HEK293 (cell line): Measurements from ENCODE around the gene RHBDD1.

Source experiments
- CTCF ChIA-PET: fragments of 350-600 bp; formaldehyde crosslinking; extraction: SDS; loops from one replicate; lab custom pipeline; 2021; ENCODE audit warnings: antibody characterized with exemption; lab: Yijun Ruan, JAX
- POLR2A ChIA-PET: fragments of 300-600 bp; formaldehyde crosslinking; extraction: SDS; loops from one replicate; lab custom pipeline; 2020; ENCODE audit warnings: antibody characterized with exemption, inconsistent platforms; lab: Yijun Ruan, JAX
- H3K27ac ChIP-seq: fragments of 200-500 bp; sonication (Bioruptor generic); 2 replicates; pipeline ENCODE4 v1.5.1; 2014; ENCODE audit warnings: low read depth, low read length, control low read depth, inconsistent platforms; ENCODE audit errors: extremely low read depth
- H3K36me3 ChIP-seq, 2 experiments: fragments of 200-500 bp in 1 of 2; sonication (Bioruptor generic) in 1 of 2; 1 replicate in 1 of 2; 2 replicates in 1 of 2; pipeline ENCODE4 v1.5.1; 2014 to 2017; ENCODE audit warnings: inconsistent platforms in 2 of 2, low read length in 2 of 2; ENCODE audit not compliant: control insufficient read depth in 2 of 2, insufficient read depth in 1 of 2
- H3K4me1 ChIP-seq: fragments of 200-500 bp; sonication (Bioruptor generic); 2 replicates; pipeline ENCODE4 v1.5.1; 2014; ENCODE audit warnings: mild to moderate bottlenecking, low read length, inconsistent platforms; ENCODE audit not compliant: control insufficient read depth, insufficient read depth
- H3K4me3 ChIP-seq: 2 replicates; pipeline ENCODE4 v1.5.1; 2011; ENCODE audit warnings: low read depth, mild to moderate bottlenecking, control low read depth, low read length, moderate library complexity
- H3K9me3 ChIP-seq: fragments of 200-500 bp; sonication (Bioruptor generic); 2 replicates; pipeline ENCODE4 v1.5.1; 2014; ENCODE audit warnings: low read depth, low read length, inconsistent platforms; ENCODE audit not compliant: control insufficient read depth, insufficient read depth
- BCL6B ChIP-seq: fragments of 450-650 bp; formaldehyde crosslinking; IDR thresholded peaks from 2 replicates; pipeline ENCODE4 v1.5.1; 2017; ENCODE audit warnings: missing biosample characterization, missing genetic modification characterization
- EGR2 ChIP-seq: fragments of 450-650 bp; formaldehyde crosslinking; IDR thresholded peaks from 2 replicates; pipeline ENCODE4 v1.5.1; 2016; ENCODE audit warnings: low read depth, missing biosample characterization, missing genetic modification characterization
- GFI1B ChIP-seq: fragments of 450-650 bp; formaldehyde crosslinking; IDR thresholded peaks from 2 replicates; pipeline ENCODE4 v1.5.1; 2016; ENCODE audit warnings: missing biosample characterization, missing genetic modification characterization
- GLIS1 ChIP-seq: fragments of 450-650 bp; formaldehyde crosslinking; IDR thresholded peaks from 2 replicates; pipeline ENCODE4 v1.5.1; 2016; ENCODE audit warnings: missing biosample characterization, missing genetic modification characterization
- PRDM1 ChIP-seq: fragments of 450-650 bp; formaldehyde crosslinking; IDR thresholded peaks from 2 replicates; pipeline ENCODE4; 2016; ENCODE audit warnings: missing biosample characterization, missing genetic modification characterization
- PRDM10 ChIP-seq: fragments of 450-650 bp; formaldehyde crosslinking; IDR thresholded peaks from 2 replicates; pipeline ENCODE4 v1.5.1; 2016; ENCODE audit warnings: missing biosample characterization, missing genetic modification characterization
- PRDM4 ChIP-seq: fragments of 450-650 bp; formaldehyde crosslinking; IDR thresholded peaks from 2 replicates; pipeline ENCODE4 v1.5.1; 2017; ENCODE audit warnings: missing biosample characterization, missing genetic modification characterization
- SP2 ChIP-seq: fragments of 450-650 bp; formaldehyde crosslinking; IDR thresholded peaks from 2 replicates; pipeline ENCODE4 v1.5.1; 2016; ENCODE audit warnings: missing biosample characterization, missing genetic modification characterization
- SP7 ChIP-seq: fragments of 450-650 bp; formaldehyde crosslinking; IDR thresholded peaks from 2 replicates; pipeline ENCODE4 v1.5.1; 2016; ENCODE audit warnings: missing biosample characterization, missing genetic modification characterization
- ZBTB21 ChIP-seq: fragments of 450-650 bp; formaldehyde crosslinking; IDR thresholded peaks from 2 replicates; pipeline ENCODE4 v1.5.1; 2017; ENCODE audit warnings: missing biosample characterization, missing genetic modification characterization
- ZEB2 ChIP-seq: fragments of 450-650 bp; formaldehyde crosslinking; IDR thresholded peaks from 2 replicates; pipeline ENCODE4 v1.5.1; 2016; ENCODE audit warnings: missing biosample characterization, missing genetic modification characterization
- ZNF175 ChIP-seq: fragments of 450-650 bp; formaldehyde crosslinking; IDR thresholded peaks from 2 replicates; pipeline ENCODE4 v1.5.1; 2016; ENCODE audit warnings: missing biosample characterization, missing genetic modification characterization
- ZNF18 ChIP-seq: fragments of 450-650 bp; formaldehyde crosslinking; IDR thresholded peaks from 2 replicates; pipeline ENCODE4 v1.5.1; 2016; ENCODE audit warnings: missing biosample characterization, missing genetic modification characterization
- ZNF211 ChIP-seq: fragments of 450-650 bp; formaldehyde crosslinking; IDR thresholded peaks from 2 replicates; pipeline ENCODE4 v1.5.1; 2016; ENCODE audit warnings: low read depth, missing biosample characterization, missing genetic modification characterization
- ZNF26 ChIP-seq: fragments of 450-650 bp; formaldehyde crosslinking; IDR thresholded peaks from 2 replicates; pipeline ENCODE4 v1.5.1; 2016; ENCODE audit warnings: missing biosample characterization, missing genetic modification characterization
- ZNF311 ChIP-seq: fragments of 450-650 bp; formaldehyde crosslinking; IDR thresholded peaks from 2 replicates; pipeline ENCODE4 v1.5.1; 2017; ENCODE audit warnings: missing biosample characterization, missing genetic modification characterization, borderline replicate concordance
- ZNF366 ChIP-seq: fragments of 450-650 bp; formaldehyde crosslinking; conservative IDR thresholded peaks from 2 replicates; pipeline ENCODE4 v1.5.1; 2016; ENCODE audit warnings: missing biosample characterization, missing genetic modification characterization
- ZNF501 ChIP-seq: fragments of 450-650 bp; formaldehyde crosslinking; IDR thresholded peaks from 2 replicates; pipeline ENCODE4 v1.5.1; 2016; ENCODE audit warnings: missing biosample characterization, missing genetic modification characterization
- ZNF529 ChIP-seq: fragments of 450-650 bp; formaldehyde crosslinking; IDR thresholded peaks from 2 replicates; pipeline ENCODE4 v1.5.1; 2017; ENCODE audit warnings: missing genetic modification characterization, missing biosample characterization; ENCODE audit not compliant: insufficient replicate concordance
- ZNF704 ChIP-seq: fragments of 450-650 bp; formaldehyde crosslinking; IDR thresholded peaks from 2 replicates; pipeline ENCODE4 v1.5.1; 2016; ENCODE audit warnings: missing biosample characterization, missing genetic modification characterization
- ZNF843 ChIP-seq: fragments of 450-650 bp; formaldehyde crosslinking; IDR thresholded peaks from 2 replicates; pipeline ENCODE4 v1.5.1; 2016; ENCODE audit warnings: missing biosample characterization, missing genetic modification characterization

Gene RHBDD1

GRCh38 chr2:226993171-226993570, 157.3 kb downstream of the RHBDD1 start (continued):
- TF ChIP-seq GFI1B (no peak), ZNF501 (tag by site-specific recombination) (no peak), EGR2 (tag by site-specific recombination) (no peak), BCL6B (tag by site-specific recombination) (no peak), SP7 (no peak)

- H3K9me3 ChIP-seq: no peaks in the 10 kb centered on the region
- no peaks in the 10 kb centered on the region for H3K4me1 ChIP-seq
- ChIA-PET POLR2A (no interaction called here), CTCF (no interaction called here)
- H3K4me3 ChIP-seq: no peak overlapping the region
- H3K36me3 ChIP-seq: peaks cover 0 to 20% of the 10 kb centered on the region in 2 experiments; a peak in 1 of 3 replicates
- H3K27ac ChIP-seq: no peak overlapping the region
- TF ChIP-seq ZNF26 (tag by site-specific recombination): no peak
- TF ChIP-seq ZNF311: no peak
- no peak for TF ChIP-seq PRDM1
- no peak for TF ChIP-seq GLIS1 (tag by site-specific recombination)
- TF ChIP-seq ZNF366 (tag by site-specific recombination): no peak
- no peak for TF ChIP-seq ZNF18 (tag by site-specific recombination)
- no peak for TF ChIP-seq ZEB2 (tag by site-specific recombination)
- no peak for TF ChIP-seq SP2 (tag by site-specific recombination)
- TF ChIP-seq ZNF704 (tag by site-specific recombination): no peak
- no peak for TF ChIP-seq ZNF843 (tag by site-specific recombination)
- no peak for TF ChIP-seq ZBTB21 (tag by site-specific recombination)
- TF ChIP-seq ZNF211: no peak
- no peak for TF ChIP-seq PRDM4 (tag by site-specific recombination)
- TF ChIP-seq PRDM10: no peak
- no peak for TF ChIP-seq ZNF175 (tag by site-specific recombination)
- no peak for TF ChIP-seq ZNF529
Measured at GRCh38 chr2:226994775-226995174, 158.9 kb downstream of the RHBDD1 start.
